Ishikawa (cell line): ENCODE measurements around the gene VSTM2B.

Experiments
- CEBPB ChIP-seq: IDR thresholded peaks from 2 replicates; pipeline ENCODE4 v1.6.1; 2012
- CREB1 ChIP-seq: IDR thresholded peaks from 2 replicates; pipeline ENCODE4 v1.6.1; 2012; ENCODE audit warnings: low read depth
- EGR1 ChIP-seq: IDR thresholded peaks from 2 replicates; pipeline ENCODE4 v1.6.1; 2012
- EP300 ChIP-seq: IDR thresholded peaks from 2 replicates; pipeline ENCODE4 v1.6.1; 2012; ENCODE audit warnings: borderline replicate concordance
- FOXM1 ChIP-seq: IDR thresholded peaks from 2 replicates; pipeline ENCODE4 v1.6.1; 2012; ENCODE audit warnings: low read depth, borderline replicate concordance
- NFIC ChIP-seq: IDR thresholded peaks from 2 replicates; pipeline ENCODE4 v1.6.1; 2012
- RAD21 ChIP-seq: IDR thresholded peaks from 2 replicates; pipeline ENCODE4 v1.6.1; 2012; ENCODE audit warnings: low read depth
- TAF1 ChIP-seq: IDR thresholded peaks from 2 replicates; pipeline ENCODE4 v1.6.1; 2012; ENCODE audit warnings: low read depth, mild to moderate bottlenecking
- TCF12 ChIP-seq: IDR thresholded peaks from 2 replicates; pipeline ENCODE4 v1.6.1; 2012; ENCODE audit warnings: low read depth
- TEAD4 ChIP-seq: IDR thresholded peaks from 2 replicates; pipeline ENCODE4 v1.6.1; 2012
- YY1 ChIP-seq: IDR thresholded peaks from 2 replicates; pipeline ENCODE4 v1.6.1; 2012; ENCODE audit warnings: low read depth
- ZBTB7A ChIP-seq: IDR thresholded peaks from 2 replicates; pipeline ENCODE4 v1.6.1; 2012; ENCODE audit warnings: low read depth
- TF ChIP-seq, protein P1 (sequence below): IDR thresholded peaks from 2 replicates; pipeline ENCODE4 v1.6.1; 2012
- TF ChIP-seq, protein P2 (sequence below): IDR thresholded peaks from 2 replicates; pipeline ENCODE4 v1.6.1; 2012; ENCODE audit warnings: low read depth, mild to moderate bottlenecking
- TF ChIP-seq, protein P3 (sequence below): IDR thresholded peaks from 2 replicates; pipeline ENCODE4 v1.6.1; 2012

VSTM2B gene

DNA sequence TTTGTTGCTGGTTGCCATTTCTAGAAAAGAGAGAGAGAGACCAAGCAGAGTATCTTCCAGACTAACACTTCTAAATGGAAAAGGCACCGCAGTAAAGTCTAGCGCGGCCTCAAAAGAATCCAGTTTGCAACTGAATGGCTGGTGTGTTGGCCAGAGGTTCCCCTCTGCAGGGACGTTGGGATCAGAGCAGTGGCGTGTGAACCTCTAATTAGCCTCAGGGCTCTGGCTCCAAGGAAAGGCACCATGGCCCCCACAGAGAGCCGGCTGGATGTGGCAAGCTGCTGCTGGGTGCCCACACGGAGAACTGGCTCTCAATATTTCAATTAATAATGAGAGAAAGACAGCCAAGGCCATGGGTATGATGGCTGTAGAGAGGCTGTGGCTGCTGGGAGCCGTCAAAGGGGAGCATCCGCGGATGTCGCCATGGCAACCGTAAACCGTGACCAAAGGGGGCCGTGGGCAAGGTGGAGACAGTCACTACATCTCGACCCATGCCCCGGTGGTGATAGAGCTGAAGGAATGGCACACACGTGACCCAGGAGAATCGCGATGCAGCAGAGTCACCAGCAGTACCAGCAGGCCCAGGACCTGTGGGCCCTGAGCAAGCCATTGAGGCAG lies 9.5 kb downstream of the VSTM2B start:
- TF ChIP-seq EGR1, result no peak
- no peak for TF ChIP-seq TAF1
- TF ChIP-seq, protein P1, sequence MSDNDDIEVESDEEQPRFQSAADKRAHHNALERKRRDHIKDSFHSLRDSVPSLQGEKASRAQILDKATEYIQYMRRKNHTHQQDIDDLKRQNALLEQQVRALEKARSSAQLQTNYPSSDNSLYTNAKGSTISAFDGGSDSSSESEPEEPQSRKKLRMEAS, result no peak
- no peak for TF ChIP-seq NFIC
- no peak for TF ChIP-seq CEBPB
- TF ChIP-seq, protein P2, sequence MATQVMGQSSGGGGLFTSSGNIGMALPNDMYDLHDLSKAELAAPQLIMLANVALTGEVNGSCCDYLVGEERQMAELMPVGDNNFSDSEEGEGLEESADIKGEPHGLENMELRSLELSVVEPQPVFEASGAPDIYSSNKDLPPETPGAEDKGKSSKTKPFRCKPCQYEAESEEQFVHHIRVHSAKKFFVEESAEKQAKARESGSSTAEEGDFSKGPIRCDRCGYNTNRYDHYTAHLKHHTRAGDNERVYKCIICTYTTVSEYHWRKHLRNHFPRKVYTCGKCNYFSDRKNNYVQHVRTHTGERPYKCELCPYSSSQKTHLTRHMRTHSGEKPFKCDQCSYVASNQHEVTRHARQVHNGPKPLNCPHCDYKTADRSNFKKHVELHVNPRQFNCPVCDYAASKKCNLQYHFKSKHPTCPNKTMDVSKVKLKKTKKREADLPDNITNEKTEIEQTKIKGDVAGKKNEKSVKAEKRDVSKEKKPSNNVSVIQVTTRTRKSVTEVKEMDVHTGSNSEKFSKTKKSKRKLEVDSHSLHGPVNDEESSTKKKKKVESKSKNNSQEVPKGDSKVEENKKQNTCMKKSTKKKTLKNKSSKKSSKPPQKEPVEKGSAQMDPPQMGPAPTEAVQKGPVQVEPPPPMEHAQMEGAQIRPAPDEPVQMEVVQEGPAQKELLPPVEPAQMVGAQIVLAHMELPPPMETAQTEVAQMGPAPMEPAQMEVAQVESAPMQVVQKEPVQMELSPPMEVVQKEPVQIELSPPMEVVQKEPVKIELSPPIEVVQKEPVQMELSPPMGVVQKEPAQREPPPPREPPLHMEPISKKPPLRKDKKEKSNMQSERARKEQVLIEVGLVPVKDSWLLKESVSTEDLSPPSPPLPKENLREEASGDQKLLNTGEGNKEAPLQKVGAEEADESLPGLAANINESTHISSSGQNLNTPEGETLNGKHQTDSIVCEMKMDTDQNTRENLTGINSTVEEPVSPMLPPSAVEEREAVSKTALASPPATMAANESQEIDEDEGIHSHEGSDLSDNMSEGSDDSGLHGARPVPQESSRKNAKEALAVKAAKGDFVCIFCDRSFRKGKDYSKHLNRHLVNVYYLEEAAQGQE, result no peak
- TF ChIP-seq CREB1, result no peak
- no peak for TF ChIP-seq TEAD4
- no peak for TF ChIP-seq TCF12
- TF ChIP-seq, protein P3, sequence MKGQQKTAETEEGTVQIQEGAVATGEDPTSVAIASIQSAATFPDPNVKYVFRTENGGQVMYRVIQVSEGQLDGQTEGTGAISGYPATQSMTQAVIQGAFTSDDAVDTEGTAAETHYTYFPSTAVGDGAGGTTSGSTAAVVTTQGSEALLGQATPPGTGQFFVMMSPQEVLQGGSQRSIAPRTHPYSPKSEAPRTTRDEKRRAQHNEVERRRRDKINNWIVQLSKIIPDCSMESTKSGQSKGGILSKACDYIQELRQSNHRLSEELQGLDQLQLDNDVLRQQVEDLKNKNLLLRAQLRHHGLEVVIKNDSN, result no peak
- TF ChIP-seq ZBTB7A, result no peak
- TF ChIP-seq YY1, result no peak
- TF ChIP-seq RAD21, result no peak
- no peak for TF ChIP-seq EP300
- no peak for TF ChIP-seq FOXM1

DNA sequence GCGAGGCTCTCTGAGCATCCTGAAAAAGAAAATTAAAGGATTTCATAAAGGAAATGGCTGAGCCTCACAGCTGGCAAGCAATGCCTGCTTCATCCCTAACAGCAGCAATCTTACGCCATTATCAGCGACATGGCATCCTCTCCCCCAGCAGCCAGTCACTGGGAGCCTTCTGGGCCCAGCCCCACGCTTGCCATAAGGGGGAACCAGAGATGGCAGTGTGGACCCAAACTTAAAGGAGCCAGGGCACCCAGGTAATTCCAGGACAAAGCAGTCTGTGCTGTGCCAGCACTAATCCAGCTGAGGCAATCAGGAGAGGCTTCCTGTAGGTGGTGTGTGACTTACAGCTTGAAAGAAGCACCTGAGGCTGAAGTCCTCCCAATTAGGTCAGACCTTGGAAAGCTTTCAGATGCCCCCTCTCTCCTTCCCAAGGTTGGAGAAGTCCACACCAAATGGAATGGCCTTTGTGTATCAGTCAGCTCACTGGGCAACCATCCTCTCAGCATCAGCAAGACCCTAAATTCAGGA lies 10.3 kb downstream of the VSTM2B start:
- no peak for TF ChIP-seq TEAD4
- no peak for TF ChIP-seq TCF12
- TF ChIP-seq, protein P3, result no peak
- TF ChIP-seq CREB1, result no peak
- no peak for TF ChIP-seq EGR1
- no peak for TF ChIP-seq NFIC
- no peak for TF ChIP-seq TAF1
- TF ChIP-seq, protein P1, result no peak

DNA sequence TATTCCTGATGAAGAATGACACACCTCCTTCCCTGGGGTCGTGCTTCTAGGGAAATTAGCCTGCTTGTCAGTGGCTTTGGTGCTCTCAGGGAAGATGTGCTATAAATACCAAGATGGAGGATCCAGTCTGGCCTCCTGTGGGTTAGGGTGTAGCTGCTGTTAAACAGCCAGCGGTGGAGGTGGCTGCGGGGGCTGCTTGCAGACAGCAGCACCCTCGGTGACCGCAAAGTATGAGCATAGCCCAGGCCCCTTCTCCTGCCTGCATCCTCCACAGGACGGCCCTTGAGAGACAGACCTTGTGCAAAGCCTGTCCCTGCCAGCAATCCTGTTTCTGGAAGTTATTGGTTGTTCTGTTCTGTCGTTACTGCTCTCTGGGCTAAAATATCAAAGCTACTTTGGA lies 11.4 kb downstream of the VSTM2B start:
- TF ChIP-seq EGR1 (no peak), TEAD4 (no peak), CEBPB (no peak), CREB1 (no peak), RAD21 (no peak), FOXM1 (no peak), YY1 (no peak)
- TF ChIP-seq, protein P1, result no peak
- TF ChIP-seq, protein P3, result no peak

DNA sequence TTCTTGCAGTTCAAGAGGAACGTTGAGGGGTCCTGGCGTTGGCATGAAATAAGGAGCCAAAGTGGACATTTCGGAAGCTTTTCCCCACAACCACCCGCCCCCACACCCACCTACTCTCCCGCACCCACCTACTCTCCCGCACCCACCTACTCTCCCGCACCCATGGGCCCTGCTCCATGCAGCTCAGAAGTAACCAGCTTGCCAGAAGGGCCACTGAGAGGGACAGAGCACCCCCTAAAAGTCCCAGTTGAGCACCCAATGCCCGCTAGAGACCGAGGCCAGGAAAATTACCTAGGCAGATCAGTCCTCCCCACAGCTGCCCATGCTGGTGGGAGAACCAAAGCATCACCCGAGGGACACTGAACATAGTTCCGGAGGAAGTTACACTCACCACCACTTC lies 11.8 kb downstream of the VSTM2B start:
- no peak for TF ChIP-seq RAD21
- no peak for TF ChIP-seq TAF1
- no peak for TF ChIP-seq EGR1
- no peak for TF ChIP-seq NFIC
- TF ChIP-seq TEAD4, result no peak

DNA sequence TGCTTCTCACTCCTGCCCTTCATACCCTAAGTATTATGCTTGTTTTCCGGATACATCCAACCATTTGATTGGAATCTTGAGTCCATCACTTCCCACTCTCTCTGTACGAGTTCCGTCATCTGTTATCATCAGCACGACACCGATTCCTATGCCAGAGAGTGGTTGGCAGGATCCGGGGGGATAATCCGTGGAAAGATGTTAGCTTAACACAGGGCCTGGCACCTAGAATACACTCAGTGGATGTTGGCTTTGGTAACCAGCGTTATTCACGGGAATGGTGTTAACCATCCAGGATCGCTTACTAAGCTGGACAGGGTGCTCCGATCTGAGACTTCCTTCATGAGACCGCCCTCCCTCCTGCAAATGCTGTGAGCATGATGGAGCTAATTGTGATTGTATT lies 12.4 kb downstream of the VSTM2B start:
- TF ChIP-seq NFIC, result no peak
- no peak for TF ChIP-seq CREB1
- no peak for TF ChIP-seq TEAD4
- TF ChIP-seq, protein P2, result no peak
- no peak for TF ChIP-seq EGR1
- no peak for TF ChIP-seq YY1
- no peak for TF ChIP-seq CEBPB
- TF ChIP-seq EP300, result no peak
- no peak for TF ChIP-seq ZBTB7A
- no peak for TF ChIP-seq FOXM1
- TF ChIP-seq, protein P1, result no peak
